Vagina (tissue), 2 donors: ENCODE data around the gene TACR1.
"Not testable (repeated sequence)": the region's sequence is repeated elsewhere in the genome, so short reads cannot be mapped to it uniquely, and the experiment has no call there.

ENCODE experiments used
- POLR2A ChIP-seq, 2 donors: fragments of 450-650 bp; IDR thresholded peaks; one replicate each; pipeline ENCODE4 v1.6.1; 2017; ENCODE audit warnings: antibody characterized with exemption in 2 of 2, mild to moderate bottlenecking in 2 of 2, moderate library complexity in 2 of 2
- TF ChIP-seq, protein P1 (sequence below), 3 experiments: fragments of 450-650 bp in 2 of 3; fragments of 200-600 bp in 1 of 3; sonication (generic) in 1 of 3; IDR thresholded peaks; one replicate each; pipeline ENCODE4 v1.5.1; 2017 to 2019; ENCODE audit warnings: antibody characterized with exemption in 3 of 3, mild to moderate bottlenecking in 2 of 3, moderate library complexity in 2 of 3

DNA sequence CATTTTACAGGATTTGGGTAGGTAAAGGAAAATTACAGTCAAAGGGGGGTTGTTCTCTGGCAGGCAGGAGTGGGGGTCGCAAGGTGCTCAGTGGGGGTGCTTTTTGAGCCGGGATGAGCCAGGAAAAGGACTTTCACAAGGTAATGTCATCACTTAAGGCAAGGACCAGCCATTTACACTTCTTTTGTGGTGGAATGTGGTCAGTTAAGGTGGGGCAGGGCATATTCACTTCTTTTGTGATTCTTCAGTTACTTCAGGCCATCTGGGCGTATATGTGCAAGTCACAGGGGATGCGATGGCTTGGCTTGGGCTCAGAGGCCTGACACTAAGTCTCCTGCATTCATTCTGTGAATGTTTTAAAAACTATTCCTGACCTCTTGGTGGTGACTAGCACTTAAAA, 19.9 kb upstream of the TACR1 start:
- not testable (repeated sequence) for TF ChIP-seq POLR2A (IDR thresholded peaks at IDR 0.05)
- TF ChIP-seq, protein P1, sequence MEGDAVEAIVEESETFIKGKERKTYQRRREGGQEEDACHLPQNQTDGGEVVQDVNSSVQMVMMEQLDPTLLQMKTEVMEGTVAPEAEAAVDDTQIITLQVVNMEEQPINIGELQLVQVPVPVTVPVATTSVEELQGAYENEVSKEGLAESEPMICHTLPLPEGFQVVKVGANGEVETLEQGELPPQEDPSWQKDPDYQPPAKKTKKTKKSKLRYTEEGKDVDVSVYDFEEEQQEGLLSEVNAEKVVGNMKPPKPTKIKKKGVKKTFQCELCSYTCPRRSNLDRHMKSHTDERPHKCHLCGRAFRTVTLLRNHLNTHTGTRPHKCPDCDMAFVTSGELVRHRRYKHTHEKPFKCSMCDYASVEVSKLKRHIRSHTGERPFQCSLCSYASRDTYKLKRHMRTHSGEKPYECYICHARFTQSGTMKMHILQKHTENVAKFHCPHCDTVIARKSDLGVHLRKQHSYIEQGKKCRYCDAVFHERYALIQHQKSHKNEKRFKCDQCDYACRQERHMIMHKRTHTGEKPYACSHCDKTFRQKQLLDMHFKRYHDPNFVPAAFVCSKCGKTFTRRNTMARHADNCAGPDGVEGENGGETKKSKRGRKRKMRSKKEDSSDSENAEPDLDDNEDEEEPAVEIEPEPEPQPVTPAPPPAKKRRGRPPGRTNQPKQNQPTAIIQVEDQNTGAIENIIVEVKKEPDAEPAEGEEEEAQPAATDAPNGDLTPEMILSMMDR (IDR thresholded peaks at IDR 0.05): not testable (repeated sequence)
